NCI-H526 treated with DMSO at 0.1 percent for 48 hours (cell line): ENCODE results near the gene CRAT.

Source experiments
- DNase-seq: peaks from one replicate; lab custom pipeline; 2025; lab: John Stamatoyannopoulos, UW

Gene CRAT

DNA sequence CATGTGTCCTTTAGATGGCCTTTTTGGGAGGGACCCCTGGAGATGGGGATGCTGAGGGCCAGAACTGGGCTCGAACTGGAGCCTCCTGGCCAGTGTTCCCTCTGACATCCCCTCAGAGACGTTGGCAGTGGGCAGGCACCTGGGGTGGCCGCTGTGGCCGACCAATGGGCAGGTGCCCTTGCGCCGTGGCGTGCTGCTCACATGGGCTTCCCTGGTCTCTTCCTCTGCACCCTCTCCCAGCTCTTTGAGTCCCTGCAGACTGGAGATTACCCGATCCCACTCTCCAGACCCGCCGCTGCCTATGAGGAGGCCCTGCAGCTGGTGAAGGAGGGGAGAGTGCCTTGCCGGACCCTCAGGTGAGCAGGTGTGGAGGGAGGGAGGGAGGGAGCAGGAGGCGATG, 49.6 kb downstream of the CRAT start:
- no peak for DNase-seq

DNA sequence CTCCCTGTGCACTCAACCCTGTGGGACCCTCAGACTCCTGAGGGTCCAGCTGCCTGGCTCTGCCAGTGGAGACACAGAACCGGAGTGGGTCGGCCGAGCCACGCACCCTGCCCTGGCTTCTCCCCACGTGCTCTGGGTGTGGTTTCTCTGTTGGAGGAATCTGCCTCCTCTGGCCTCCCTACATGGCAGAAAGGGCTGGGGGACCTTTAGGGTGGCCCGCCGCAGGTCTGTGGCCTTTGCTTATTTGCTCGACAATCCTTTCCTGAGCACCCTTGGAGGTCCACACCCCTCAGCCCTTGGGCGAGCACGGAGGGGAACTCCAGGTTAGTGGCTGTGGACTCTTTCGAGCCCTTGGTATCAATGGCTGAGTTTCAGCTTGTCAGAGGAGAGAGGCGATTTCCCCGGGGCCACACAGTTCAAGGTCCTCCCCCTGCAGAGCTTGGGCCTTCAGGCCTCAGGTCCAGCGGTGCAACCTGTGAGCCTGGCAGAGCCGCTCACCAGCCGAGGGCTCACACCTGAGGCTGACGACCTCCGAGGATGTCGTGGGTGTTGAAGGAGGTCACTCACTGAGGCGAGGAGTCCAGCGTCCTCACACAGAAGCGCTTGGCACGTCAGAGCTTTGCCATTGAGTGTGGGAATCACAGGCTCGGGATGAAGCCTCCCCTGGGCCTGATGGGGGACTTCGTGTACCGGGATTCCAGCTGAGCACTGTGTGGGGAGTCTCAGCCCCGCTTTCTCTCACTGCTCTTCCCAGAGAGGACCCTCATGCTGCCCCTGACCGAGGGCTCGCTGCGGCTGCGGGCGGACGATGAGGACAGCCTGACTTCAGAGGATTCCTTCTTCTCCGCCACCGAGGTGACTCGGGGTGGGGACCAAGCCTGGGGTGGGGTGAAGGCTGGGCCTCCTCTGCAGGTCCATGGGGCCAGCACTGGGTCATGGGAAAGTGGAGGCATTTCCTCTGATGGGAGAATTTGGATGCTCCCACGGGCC, 50.5 kb downstream of the CRAT start:
- DNase-seq: no peak

DNA sequence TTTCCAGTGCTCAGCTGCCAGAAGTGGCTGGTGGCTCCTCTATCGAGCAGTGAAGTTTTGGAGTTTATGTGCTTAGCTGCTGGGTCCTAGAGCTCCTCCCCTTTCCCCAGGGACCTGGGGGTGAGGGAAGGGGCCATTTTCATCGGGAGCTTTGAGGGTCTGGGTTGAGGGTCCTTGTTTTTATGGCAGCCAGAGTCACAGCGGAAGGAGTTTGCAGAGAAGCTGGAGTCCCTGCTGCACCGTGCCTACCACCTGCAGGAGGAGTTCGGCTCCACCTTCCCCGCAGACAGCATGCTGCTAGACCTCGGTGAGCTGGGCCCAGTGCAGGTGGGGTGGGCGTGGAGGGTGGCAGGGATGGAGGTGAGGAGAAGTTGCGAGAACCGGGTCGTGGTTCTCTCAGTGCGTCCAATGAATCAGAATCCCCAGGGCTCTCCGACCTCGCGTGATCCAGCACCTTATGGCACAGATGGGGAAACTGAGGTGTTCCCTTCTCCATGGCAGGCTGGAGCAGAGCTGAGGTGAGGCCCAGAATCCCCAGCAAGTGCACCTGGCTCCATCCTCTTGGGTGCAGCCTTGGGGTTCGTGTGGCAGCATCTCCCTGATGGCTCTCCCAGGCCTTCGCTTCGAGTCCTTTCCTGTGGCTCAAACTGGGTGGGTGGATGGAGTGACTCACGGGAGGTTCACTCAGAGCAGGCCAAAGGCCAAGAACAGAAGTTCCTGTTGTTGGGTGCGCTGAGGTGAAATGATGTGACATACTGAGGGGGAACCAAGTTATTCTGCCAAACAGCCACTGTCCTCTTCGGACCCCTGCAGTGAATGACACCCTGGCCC, 51.4 kb downstream of the CRAT start:
- DNase-seq: no peak

DNA sequence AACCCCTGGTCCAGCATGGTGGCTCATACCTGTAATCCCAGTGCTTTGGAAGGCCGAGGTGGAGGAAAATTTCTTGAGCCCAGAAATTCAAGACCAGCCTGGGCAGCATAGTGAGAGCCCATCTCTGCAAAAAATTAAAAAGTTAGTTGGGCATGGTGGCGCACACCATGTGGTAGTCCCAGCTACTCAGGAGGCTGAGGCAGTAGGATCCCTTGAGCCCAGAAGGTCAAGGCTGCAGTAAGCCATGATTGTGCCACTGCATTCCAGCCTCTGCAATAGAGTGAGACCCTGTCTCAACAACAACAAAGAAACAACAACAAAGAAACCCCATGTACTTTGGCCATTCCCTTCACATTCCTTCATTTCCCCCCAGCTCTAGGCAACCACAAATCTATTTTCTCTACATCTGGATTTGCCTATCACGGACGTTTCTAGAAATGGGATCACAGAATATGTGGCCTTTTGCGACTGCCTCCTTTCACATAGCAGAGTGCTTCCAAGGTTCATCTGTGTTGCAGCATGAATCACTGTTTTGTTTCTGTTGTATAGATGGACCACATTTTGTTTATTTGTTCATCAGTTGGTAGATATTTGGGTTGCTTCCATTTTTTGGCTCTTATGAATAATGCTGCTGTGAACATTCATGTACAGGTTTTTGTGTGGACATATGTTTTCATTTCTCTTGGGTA, 56.3 kb downstream of the CRAT start:
- DNase-seq: no peak

DNA sequence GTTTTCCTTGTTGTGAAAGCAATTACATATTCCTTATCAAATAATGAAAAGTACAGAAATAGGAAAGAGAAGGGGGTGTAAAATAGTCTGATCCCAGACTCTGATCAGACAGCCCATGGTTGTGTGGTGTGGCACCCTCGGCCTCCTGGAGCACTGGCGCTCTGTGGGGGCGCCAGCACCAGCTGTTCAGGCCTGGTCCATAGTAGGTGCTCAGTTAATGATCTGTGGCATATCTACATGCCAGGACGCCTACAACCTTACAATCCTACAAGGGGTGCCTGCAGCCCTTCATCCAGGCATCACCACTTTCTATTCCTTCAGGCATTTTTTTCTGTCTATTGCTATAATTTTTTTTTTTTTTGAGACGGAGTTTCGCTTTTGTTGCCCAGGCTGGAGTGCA, 57.6 kb downstream of the CRAT start:
- no peak for DNase-seq

DNA sequence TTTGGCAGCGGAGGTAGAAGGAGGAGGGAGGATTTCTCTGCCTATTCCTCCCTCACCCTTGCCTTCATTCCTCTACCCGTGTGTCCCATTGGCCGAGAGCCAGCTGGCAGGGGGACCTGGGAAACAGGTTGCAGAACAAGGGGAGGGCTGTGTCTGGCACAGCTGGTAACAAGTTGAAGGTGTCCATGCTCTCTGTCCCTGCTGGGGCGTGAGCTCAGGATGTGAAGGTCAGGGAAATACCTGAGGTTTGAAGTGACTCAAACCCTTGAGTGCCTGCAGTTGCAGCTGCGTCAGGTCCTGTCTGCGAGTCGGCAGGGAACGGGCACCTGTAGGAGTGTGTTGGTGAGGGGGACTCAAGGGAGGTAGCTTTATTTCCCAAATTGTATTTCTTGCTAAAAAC, 58.0 kb downstream of the CRAT start:
- no peak for DNase-seq
